Measurements from ENCODE around the gene GMFB. TPM values are rescaled to one million over a fixed set of nuclear protein-coding genes. Genes with fewer than 3 reads are reported as not detected.

Gene GMFB
- total RNA-seq, 1 experiment from 2014 or later = 53.8 TPM

GRCh38 chr14:54489731-54490444 is 1.1 kb upstream of the GMFB start:
- Histone ChIP-seq H3K4me2 (ENCODE audit: low read length) (peak overlapping the region; percentile 87), H2AFZ (ENCODE audit: low read depth, low read length, poor library complexity, severe bottlenecking) (peak overlapping the region; percentile 89), H3K36me3 (ENCODE audit: control insufficient read depth in 1 of 2, insufficient read depth in 2 of 2, low read length in 2 of 2) (no peaks in the 10 kb centered on the region), H3K27ac (ENCODE audit: low read depth, low read length) (peak overlapping the region; percentile 96), H3K4me1 (ENCODE audit: control insufficient read depth in 1 of 2, insufficient read depth in 2 of 2, low read length in 2 of 2) (peaks cover 21 to 38% of the 10 kb centered on the region in 2 experiments), H3K9me3 (ENCODE audit: control insufficient read depth in 1 of 2, insufficient read depth in 1 of 2, low read depth in 1 of 2, low read length in 2 of 2) (no peaks in the 10 kb centered on the region), H3K27me3 (ENCODE audit: insufficient read depth, low read length) (no peaks in the 10 kb centered on the region), H3K4me3 (replicated peaks in 1 of 2; ENCODE audit: low read depth in 1 of 2, low read length in 2 of 2) (peak overlapping the region; percentile 87 to 94), H3K9me2 (ENCODE audit: insufficient read depth) (no peaks in the 10 kb centered on the region), H4K20me1 (ENCODE audit: insufficient read depth) (0 out of 2 replicates have a peak, but pooled peaks cover 4% of the 10 kb centered on the region), H3K9ac (ENCODE audit: low read length) (peak overlapping the region; percentile 81), H3K79me2 (ENCODE audit: insufficient read depth, low read length) (peaks cover 37% of the 10 kb centered on the region)
- ChIA-PET CTCF (no interaction called here), RAD21 (ENCODE audit: low non-redundant PET in 1 of 2, low total read pairs in 2 of 2, uncharacterized antibody in 2 of 2, unreplicated experiment in 2 of 2) (no interaction called here), POLR2A (interaction anchor here (3.6 kb wide), 1 partner anchor 19 kb away, joined by 16 read pairs; the partner anchor contains the start of gene CGRRF1)
- DNase-seq (ENCODE audit: low read depth, low spot score) (no peak), ATAC-seq (no peak)
- no peak for TF ChIP-seq TCF7L2 (IDR thresholded peaks at IDR 0.05; ENCODE audit: borderline replicate concordance, extremely low read depth, insufficient read depth, insufficient read length)
- BruUV-seq (replicated peaks) = TSS peak; percentile 61
- intact Hi-C loops (cut with micrococcal nuclease) = loop anchor here (5.0 kb wide), 1 partner anchor 282 kb away; no protein-coding TSS in a partner anchor

- no peak for DNase-seq (ENCODE audit: low read depth, low spot score)
- peak overlapping the region; percentile 96 for H3K27ac ChIP-seq (ENCODE audit: low read depth, low read length)
- H4K20me1 ChIP-seq (ENCODE audit: insufficient read depth) = 0 out of 2 replicates have a peak, but pooled peaks cover 4% of the 10 kb centered on the region
- no peaks in the 10 kb centered on the region for H3K27me3 ChIP-seq (ENCODE audit: insufficient read depth, low read length)
- RAD21 ChIA-PET (ENCODE audit: low non-redundant PET in 1 of 2, low total read pairs in 2 of 2, uncharacterized antibody in 2 of 2, unreplicated experiment in 2 of 2) = interaction anchor here in 1 of 2 experiments (0.7 kb wide), 1 partner anchor 1120 kb away, joined by 7 read pairs; no protein-coding TSS in a partner anchor
- H3K9me2 ChIP-seq (ENCODE audit: insufficient read depth) = no peaks in the 10 kb centered on the region
- intact Hi-C loops (cut with micrococcal nuclease) = loop anchor here (5.0 kb wide), 1 partner anchor 283 kb away; no protein-coding TSS in a partner anchor
- ATAC-seq = peak; percentile 26
- peaks cover 21 to 38% of the 10 kb centered on the region in 2 experiments for H3K4me1 ChIP-seq (ENCODE audit: control insufficient read depth in 1 of 2, insufficient read depth in 2 of 2, low read length in 2 of 2)
- H3K4me3 ChIP-seq (replicated peaks in 1 of 2; ENCODE audit: low read depth in 1 of 2, low read length in 2 of 2) = peak overlapping the region; percentile 87 to 94
- POLR2A ChIA-PET = interaction anchor here (0.8 to 3.6 kb wide), 2 partner anchors 20 to 21 kb away, joined by 4 to 16 read pairs; partner anchors contain the start of gene CGRRF1
- CTCF ChIA-PET = interaction anchor here (0.9 kb wide), 1 partner anchor 75 kb away, joined by 3 read pairs; no protein-coding TSS in a partner anchor
- peak overlapping the region; percentile 89 for H2AFZ ChIP-seq (ENCODE audit: low read depth, low read length, poor library complexity, severe bottlenecking)
- BruUV-seq (replicated peaks) = no TSS peak
- H3K79me2 ChIP-seq (ENCODE audit: insufficient read depth, low read length) = peaks cover 43% of the 10 kb centered on the region
- peak overlapping the region; percentile 81 for H3K9ac ChIP-seq (ENCODE audit: low read length)
- H3K9me3 ChIP-seq (ENCODE audit: control insufficient read depth in 1 of 2, insufficient read depth in 1 of 2, low read depth in 1 of 2, low read length in 2 of 2) = no peaks in the 10 kb centered on the region
- peak overlapping the region; percentile 87 for H3K4me2 ChIP-seq (ENCODE audit: low read length)
- no peaks in the 10 kb centered on the region for H3K36me3 ChIP-seq (ENCODE audit: control insufficient read depth in 1 of 2, insufficient read depth in 2 of 2, low read length in 2 of 2)
- TF ChIP-seq EZH2phosphoT487 (IDR thresholded peaks at IDR 0.05; ENCODE audit: borderline replicate concordance) (no peak), POLR2AphosphoS5 (IDR thresholded peaks at IDR 0.05; ENCODE audit: low read depth, low read length) (no peak), EZH2 (IDR thresholded peaks at IDR 0.05) (no peak), MAX (IDR thresholded peaks at IDR 0.05) (no peak), POLR2A (IDR thresholded peaks at IDR 0.05; ENCODE audit: borderline replicate concordance, extremely low read depth, insufficient read depth, insufficient read length) (no peak), JUND (IDR thresholded peaks at IDR 0.05) (no peak), FOSL1 (IDR thresholded peaks at IDR 0.05; ENCODE audit: low read depth) (no peak), RAD21 (IDR thresholded peaks at IDR 0.05; ENCODE audit: low read depth) (no peak), ZBTB33 (IDR thresholded peaks at IDR 0.05; ENCODE audit: extremely low read depth, insufficient replicate concordance, low read length) (no peak), ZNF274 (IDR thresholded peaks at IDR 0.05; ENCODE audit: low read depth, low read length) (no peak), CEBPB (IDR thresholded peaks at IDR 0.05; ENCODE audit: low read depth) (no peak), SP1 (IDR thresholded peaks at IDR 0.05; ENCODE audit: low read depth) (no peak), CBX3 (IDR thresholded peaks at IDR 0.05; ENCODE audit: low read depth) (no peak), ATF3 (IDR thresholded peaks at IDR 0.05) (no peak), EGR1 (IDR thresholded peaks at IDR 0.05; ENCODE audit: low read depth) (no peak), SRF (IDR thresholded peaks at IDR 0.05; ENCODE audit: low read depth) (no peak)
Observed at GRCh38 chr14:54489318-54489683, 521 bp upstream of the GMFB start.
